ENCODE results near the gene ZNF341.

The ZNF341 gene

DNA sequence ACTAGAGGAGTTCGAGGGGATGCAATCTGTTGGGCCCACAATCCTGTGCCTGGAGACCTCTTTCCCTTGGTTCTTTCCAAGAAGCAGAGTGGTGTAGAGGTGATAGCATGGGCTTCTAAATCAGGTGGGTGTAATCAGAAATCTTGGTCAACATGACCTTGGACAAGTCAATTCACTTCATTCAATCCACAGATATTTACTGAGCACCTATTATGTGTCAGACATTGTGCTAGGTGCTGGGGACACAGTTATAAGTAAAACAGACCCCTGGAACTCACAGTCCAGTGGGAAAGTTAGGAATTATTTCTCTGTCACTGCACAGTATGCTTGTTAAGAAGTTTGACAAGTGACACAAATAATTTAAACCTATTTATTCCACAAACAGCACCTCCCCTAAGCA is 42.3 kb upstream of the ZNF341 start:
- Histone ChIP-seq H3K4me3 (IDR thresholded peaks at IDR 0.05; ENCODE audit: insufficient read depth, low read depth, low read length) (no peak overlapping the region), H3K4me1 (ENCODE audit: low read depth, poor library complexity, severe bottlenecking) (peaks cover 32% of the 10 kb centered on the region), H3K36me3 (ENCODE audit: insufficient read depth) (no peaks in the 10 kb centered on the region), H4K20me1 (ENCODE audit: insufficient read depth) (peaks cover 6% of the 10 kb centered on the region; the same call in 1 of the 2 replicates), H3K9ac (no peak overlapping the region), H3K79me2 (ENCODE audit: insufficient read depth, low read depth) (peaks cover 11% of the 10 kb centered on the region), H2AFZ (ENCODE audit: low read depth) (no peak overlapping the region), H3K27me3 (ENCODE audit: insufficient read depth, low read depth) (no peaks in the 10 kb centered on the region), H3K4me2 (no peak overlapping the region), H3K27ac (no peak overlapping the region)
- TF ChIP-seq, protein P1, sequence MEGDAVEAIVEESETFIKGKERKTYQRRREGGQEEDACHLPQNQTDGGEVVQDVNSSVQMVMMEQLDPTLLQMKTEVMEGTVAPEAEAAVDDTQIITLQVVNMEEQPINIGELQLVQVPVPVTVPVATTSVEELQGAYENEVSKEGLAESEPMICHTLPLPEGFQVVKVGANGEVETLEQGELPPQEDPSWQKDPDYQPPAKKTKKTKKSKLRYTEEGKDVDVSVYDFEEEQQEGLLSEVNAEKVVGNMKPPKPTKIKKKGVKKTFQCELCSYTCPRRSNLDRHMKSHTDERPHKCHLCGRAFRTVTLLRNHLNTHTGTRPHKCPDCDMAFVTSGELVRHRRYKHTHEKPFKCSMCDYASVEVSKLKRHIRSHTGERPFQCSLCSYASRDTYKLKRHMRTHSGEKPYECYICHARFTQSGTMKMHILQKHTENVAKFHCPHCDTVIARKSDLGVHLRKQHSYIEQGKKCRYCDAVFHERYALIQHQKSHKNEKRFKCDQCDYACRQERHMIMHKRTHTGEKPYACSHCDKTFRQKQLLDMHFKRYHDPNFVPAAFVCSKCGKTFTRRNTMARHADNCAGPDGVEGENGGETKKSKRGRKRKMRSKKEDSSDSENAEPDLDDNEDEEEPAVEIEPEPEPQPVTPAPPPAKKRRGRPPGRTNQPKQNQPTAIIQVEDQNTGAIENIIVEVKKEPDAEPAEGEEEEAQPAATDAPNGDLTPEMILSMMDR (conservative IDR thresholded peaks at IDR 0.05; ENCODE audit: low read depth, low read length): no peak

DNA sequence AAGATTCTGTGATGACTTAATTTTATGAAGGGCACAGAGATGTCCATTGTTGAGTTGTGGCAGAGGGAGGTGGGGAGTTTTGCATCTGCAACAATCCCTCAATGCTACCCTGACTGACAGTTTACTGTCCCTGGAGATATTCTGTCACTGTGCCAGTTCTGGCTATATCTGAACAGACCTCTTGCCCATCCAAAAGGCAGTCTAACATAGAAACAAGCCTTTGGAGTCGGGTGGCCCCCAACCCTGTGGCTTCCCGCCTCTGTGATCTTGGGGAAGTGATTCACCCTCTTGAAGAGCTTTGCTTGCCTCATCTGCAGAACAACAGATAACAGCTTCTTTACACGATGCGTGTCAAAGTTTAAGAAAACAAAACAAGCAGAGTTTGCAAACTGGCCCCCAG is 41.8 kb upstream of the ZNF341 start:
- no peak overlapping the region for H2AFZ ChIP-seq (ENCODE audit: low read depth)
- H3K79me2 ChIP-seq (ENCODE audit: insufficient read depth, low read depth): peaks cover 6% of the 10 kb centered on the region
- H3K4me2 ChIP-seq: no peak overlapping the region
- no peak overlapping the region for H3K9ac ChIP-seq
- no peak overlapping the region for H3K4me3 ChIP-seq (IDR thresholded peaks at IDR 0.05; ENCODE audit: insufficient read depth, low read depth, low read length)
- no peak overlapping the region for H3K27ac ChIP-seq
- H3K27me3 ChIP-seq (ENCODE audit: insufficient read depth, low read depth): no peaks in the 10 kb centered on the region
- H3K4me1 ChIP-seq (ENCODE audit: low read depth, poor library complexity, severe bottlenecking): peaks cover 27% of the 10 kb centered on the region
- H3K36me3 ChIP-seq (ENCODE audit: insufficient read depth): no peaks in the 10 kb centered on the region
- H4K20me1 ChIP-seq (ENCODE audit: insufficient read depth): peaks cover 1% of the 10 kb centered on the region; the same call in 1 of the 2 replicates
- TF ChIP-seq, protein P1 (conservative IDR thresholded peaks at IDR 0.05; ENCODE audit: low read depth, low read length): no peak

DNA sequence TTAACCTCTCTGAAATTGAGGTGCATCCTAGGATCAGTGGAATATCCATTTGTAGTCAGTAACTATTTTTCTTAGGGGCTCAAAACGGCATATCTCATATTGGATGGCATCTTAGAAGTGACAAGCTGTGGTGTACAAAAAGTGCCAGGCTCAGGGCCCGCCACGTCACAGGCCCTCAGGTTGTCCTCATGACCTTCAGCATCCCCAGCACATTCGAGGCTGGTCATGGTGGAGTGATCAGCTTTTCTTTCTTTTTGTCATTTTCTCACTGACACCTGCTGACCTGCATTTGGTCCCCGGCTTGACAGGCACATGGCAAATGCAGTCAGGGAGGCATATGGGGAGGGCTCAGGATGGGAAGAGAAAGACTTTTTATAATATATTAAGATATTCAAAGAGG is 38.5 kb upstream of the ZNF341 start:
- Histone ChIP-seq H3K4me3 (IDR thresholded peaks at IDR 0.05; ENCODE audit: insufficient read depth, low read depth, low read length) (no peak overlapping the region), H3K27me3 (ENCODE audit: insufficient read depth, low read depth) (no peaks in the 10 kb centered on the region), H2AFZ (ENCODE audit: low read depth) (no peak overlapping the region), H3K36me3 (ENCODE audit: insufficient read depth) (no peaks in the 10 kb centered on the region), H4K20me1 (ENCODE audit: insufficient read depth) (no peaks in the 10 kb centered on the region), H3K4me2 (no peak overlapping the region), H3K79me2 (ENCODE audit: insufficient read depth, low read depth) (no peaks in the 10 kb centered on the region), H3K4me1 (ENCODE audit: low read depth, poor library complexity, severe bottlenecking) (peaks cover 9% of the 10 kb centered on the region), H3K9ac (no peak overlapping the region), H3K27ac (no peak overlapping the region)
- TF ChIP-seq, protein P1 (conservative IDR thresholded peaks at IDR 0.05; ENCODE audit: low read depth, low read length): no peak

DNA sequence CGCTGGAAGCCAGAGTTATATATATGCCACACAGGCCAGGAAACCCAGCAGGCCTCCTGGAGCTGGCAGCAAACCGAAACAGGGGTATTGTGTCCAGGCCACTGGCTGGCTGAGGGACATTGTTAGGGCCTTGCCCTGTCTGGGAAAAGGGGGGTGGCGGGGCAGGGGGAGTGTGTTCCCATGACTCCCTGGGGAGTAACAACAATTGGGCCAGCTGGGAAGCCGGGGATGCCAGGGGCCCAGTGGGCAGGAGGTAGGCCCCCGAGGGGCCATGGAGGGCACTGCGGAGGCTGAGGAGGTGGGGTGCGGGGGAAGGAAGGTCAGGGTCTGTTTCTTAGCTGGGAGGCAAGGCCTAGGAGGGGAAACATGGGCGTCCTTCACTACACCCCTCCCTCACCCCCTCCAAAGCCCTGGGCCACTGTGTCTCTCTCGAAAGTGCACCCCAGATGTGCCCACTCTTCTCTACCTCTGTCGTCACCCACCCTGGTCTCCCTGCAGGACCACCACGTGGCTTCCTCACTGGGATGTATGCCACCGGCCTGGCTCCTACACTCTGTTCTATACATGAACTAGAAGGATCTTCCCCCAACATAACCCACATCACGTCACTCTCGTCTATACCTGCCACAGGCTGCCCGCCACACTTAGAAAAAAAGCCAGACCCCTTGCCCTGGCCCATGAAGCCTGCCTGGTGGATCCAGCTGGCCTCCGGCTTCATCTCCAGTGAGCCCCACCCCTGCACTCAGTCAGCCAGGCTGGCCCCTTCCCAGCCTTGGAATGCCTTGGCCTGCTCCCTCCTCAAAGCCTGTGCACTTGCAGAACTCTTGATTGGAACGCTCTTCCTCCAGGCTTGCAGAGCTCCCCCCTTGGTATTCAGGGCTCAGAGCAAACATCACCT is 37.8 kb upstream of the ZNF341 start:
- Histone ChIP-seq H3K4me3 (IDR thresholded peaks at IDR 0.05; ENCODE audit: insufficient read depth, low read depth, low read length) (no peak overlapping the region), H3K36me3 (ENCODE audit: insufficient read depth) (no peaks in the 10 kb centered on the region), H3K9ac (no peak overlapping the region), H3K27me3 (ENCODE audit: insufficient read depth, low read depth) (no peaks in the 10 kb centered on the region), H4K20me1 (ENCODE audit: insufficient read depth) (no peaks in the 10 kb centered on the region), H3K4me2 (no peak overlapping the region), H2AFZ (ENCODE audit: low read depth) (no peak overlapping the region), H3K4me1 (ENCODE audit: low read depth, poor library complexity, severe bottlenecking) (peaks cover 2% of the 10 kb centered on the region), H3K79me2 (ENCODE audit: insufficient read depth, low read depth) (no peaks in the 10 kb centered on the region), H3K27ac (no peak overlapping the region)
- TF ChIP-seq, protein P1 (conservative IDR thresholded peaks at IDR 0.05; ENCODE audit: low read depth, low read length): no peak
